22Rv1 (cell line): ENCODE measurements around the gene PTPRE.

ENCODE experiments used
- H3K27ac ChIP-seq: fragments of 450-650 bp; 2 replicates; pipeline ENCODE4 v1.5.1; 2017
- ZFX ChIP-seq: fragments of 450-650 bp; IDR thresholded peaks from 2 replicates; pipeline ENCODE4 v1.6.1; 2017; ENCODE audit warnings: antibody characterized with exemption, borderline replicate concordance
- TF ChIP-seq, protein P1 (sequence below): fragments of 450-650 bp; IDR thresholded peaks from 2 replicates; pipeline ENCODE4 v1.5.1; 2017; ENCODE audit warnings: mild to moderate bottlenecking

The PTPRE gene

GRCh38 chr10:127899766-127900387 is 7.0 kb upstream of the PTPRE start:
- TF ChIP-seq, protein P1, sequence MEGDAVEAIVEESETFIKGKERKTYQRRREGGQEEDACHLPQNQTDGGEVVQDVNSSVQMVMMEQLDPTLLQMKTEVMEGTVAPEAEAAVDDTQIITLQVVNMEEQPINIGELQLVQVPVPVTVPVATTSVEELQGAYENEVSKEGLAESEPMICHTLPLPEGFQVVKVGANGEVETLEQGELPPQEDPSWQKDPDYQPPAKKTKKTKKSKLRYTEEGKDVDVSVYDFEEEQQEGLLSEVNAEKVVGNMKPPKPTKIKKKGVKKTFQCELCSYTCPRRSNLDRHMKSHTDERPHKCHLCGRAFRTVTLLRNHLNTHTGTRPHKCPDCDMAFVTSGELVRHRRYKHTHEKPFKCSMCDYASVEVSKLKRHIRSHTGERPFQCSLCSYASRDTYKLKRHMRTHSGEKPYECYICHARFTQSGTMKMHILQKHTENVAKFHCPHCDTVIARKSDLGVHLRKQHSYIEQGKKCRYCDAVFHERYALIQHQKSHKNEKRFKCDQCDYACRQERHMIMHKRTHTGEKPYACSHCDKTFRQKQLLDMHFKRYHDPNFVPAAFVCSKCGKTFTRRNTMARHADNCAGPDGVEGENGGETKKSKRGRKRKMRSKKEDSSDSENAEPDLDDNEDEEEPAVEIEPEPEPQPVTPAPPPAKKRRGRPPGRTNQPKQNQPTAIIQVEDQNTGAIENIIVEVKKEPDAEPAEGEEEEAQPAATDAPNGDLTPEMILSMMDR: no peak
- no peak for TF ChIP-seq ZFX
- H3K27ac ChIP-seq: no peak overlapping the region

- no peak for TF ChIP-seq ZFX
- TF ChIP-seq, protein P1: no peak
- H3K27ac ChIP-seq: no peak overlapping the region
Measured at GRCh38 chr10:127903789-127904188, 3.1 kb upstream of the PTPRE start.

- TF ChIP-seq, protein P1: no peak
- TF ChIP-seq ZFX: no peak
- H3K27ac ChIP-seq: no peak overlapping the region
Measured at GRCh38 chr10:127904311-127905000, 2.4 kb upstream of the PTPRE start.

GRCh38 chr10:127905001-127905847 is 1.7 kb upstream of the PTPRE start:
- no peak overlapping the region for H3K27ac ChIP-seq
- TF ChIP-seq, protein P1: no peak

DNA sequence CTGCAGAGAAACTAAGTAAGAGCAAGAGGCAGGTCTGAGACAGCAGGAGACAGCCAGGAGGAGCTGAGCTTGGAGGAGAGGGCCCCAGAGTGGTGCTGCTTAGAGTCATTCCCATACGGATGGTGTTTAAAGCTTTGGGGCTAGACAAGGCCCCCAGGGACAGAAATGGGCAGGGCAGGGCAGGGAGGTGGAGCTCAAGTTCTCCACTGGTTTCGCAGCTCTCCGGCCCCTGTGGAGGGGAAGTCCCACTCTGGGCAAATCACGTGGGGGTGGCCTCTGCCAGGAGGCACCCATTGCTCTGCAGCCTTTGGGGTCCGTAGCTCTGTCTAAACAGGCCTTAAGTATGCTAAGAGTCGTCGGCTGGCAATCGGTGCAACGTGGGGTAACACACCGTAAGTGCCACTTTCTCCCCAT is 1.0 kb upstream of the PTPRE start:
- TF ChIP-seq ZFX: no peak
- TF ChIP-seq, protein P1: no peak
- no peak overlapping the region for H3K27ac ChIP-seq

DNA sequence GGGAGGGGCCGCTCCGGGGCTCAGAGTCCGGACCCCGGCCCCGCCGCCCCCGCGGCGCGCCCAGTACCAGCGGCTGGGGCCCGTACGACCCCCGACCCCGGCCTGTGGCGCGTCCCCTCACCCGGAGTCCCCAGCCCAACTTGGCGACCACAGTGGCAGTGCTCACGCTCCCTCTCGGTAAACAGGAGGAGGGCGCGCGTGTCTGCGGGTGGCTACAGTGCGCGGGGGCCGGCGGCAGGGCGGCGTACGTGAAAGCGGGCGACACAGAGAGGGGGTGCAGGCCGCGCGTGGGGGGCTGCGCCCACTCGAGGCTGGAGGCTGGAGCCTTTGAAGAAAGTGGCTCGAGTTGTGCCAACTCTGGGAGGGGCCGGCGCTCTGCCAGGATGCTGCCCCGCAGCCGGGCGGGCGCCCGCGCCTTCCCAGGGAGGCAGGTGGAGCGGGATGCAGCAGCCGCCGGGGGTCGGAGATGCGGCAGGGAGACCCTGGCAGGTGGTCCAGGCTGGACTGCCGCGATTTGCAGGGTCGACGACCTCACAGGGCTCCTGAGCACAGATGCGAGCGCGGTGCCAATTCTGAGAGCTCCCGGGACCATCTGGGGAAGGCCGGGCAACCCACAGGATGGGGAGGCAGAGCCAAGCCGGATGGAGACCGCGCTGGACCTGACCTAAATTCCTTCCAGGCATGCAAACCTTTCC is 655 bp downstream of the PTPRE start:
- TF ChIP-seq, protein P1: no peak
- TF ChIP-seq ZFX: no peak
- H3K27ac ChIP-seq: no peak overlapping the region
